CD4-positive, alpha-beta T cell treated with Interleukin-21 for 1 hour (primary cell): ENCODE results near the gene LRIF1.
"Not testable (repeated sequence)": the region's sequence is repeated elsewhere in the genome, so short reads cannot be mapped to it uniquely, and the experiment has no call there.

Source experiments
- DNase-seq: peaks from one replicate; pipeline ENCODE4 v3.0.0-alpha.2; 2020

LRIF1 gene

GRCh38 chr1:110963691-110964454 is at the start of gene LRIF1:
LRIF1 (minus strand) TSS chr1:110963922; CDS start chr1:110963688, 234 bp downstream.
- peak; percentile 100 for DNase-seq

GRCh38 chr1:111008031-111008430 is 44.3 kb upstream of the LRIF1 start:
- no peak for DNase-seq

GRCh38 chr1:111006556-111006955 is 42.8 kb upstream of the LRIF1 start:
- DNase-seq: no peak

- not testable (repeated sequence) for DNase-seq
Observed at GRCh38 chr1:110999607-111000006, 35.9 kb upstream of the LRIF1 start.

GRCh38 chr1:110992329-110992728 is 28.6 kb upstream of the LRIF1 start:
- DNase-seq: peak; percentile 56

- DNase-seq: not testable (repeated sequence)
Observed at GRCh38 chr1:110991295-110991694, 27.6 kb upstream of the LRIF1 start.

- no peak for DNase-seq
Observed at GRCh38 chr1:110990541-110990940, 26.8 kb upstream of the LRIF1 start.

GRCh38 chr1:110986407-110986891 is 22.7 kb upstream of the LRIF1 start:
- DNase-seq: no peak

- DNase-seq: peak; percentile 50
Observed at GRCh38 chr1:110982320-110982719, 18.6 kb upstream of the LRIF1 start.

- no peak for DNase-seq
Observed at GRCh38 chr1:110979154-110979553, 15.4 kb upstream of the LRIF1 start.

- no peak for DNase-seq
Observed at GRCh38 chr1:110976089-110976488, 12.4 kb upstream of the LRIF1 start.

GRCh38 chr1:110975265-110975664 is 11.5 kb upstream of the LRIF1 start:
- no peak for DNase-seq

- DNase-seq: no peak
Observed at GRCh38 chr1:110967256-110967655, 3.5 kb upstream of the LRIF1 start.

GRCh38 chr1:110964455-110964903 is 757 bp upstream of the LRIF1 start:
- peak; percentile 13 for DNase-seq

- peak; percentile 79 for DNase-seq
Observed at GRCh38 chr1:110962892-110963690, 631 bp downstream of the LRIF1 start.

- no peak for DNase-seq
Observed at GRCh38 chr1:110961902-110962301, 1.8 kb downstream of the LRIF1 start.

- no peak for DNase-seq
Observed at GRCh38 chr1:110960777-110961420, 2.8 kb downstream of the LRIF1 start.

- DNase-seq: no peak
Observed at GRCh38 chr1:110957798-110958197, 5.9 kb downstream of the LRIF1 start.

- DNase-seq: no peak
Observed at GRCh38 chr1:110956586-110956985, 7.1 kb downstream of the LRIF1 start.

GRCh38 chr1:110953031-110953430 is 10.7 kb downstream of the LRIF1 start:
- no peak for DNase-seq

- no peak for DNase-seq
Observed at GRCh38 chr1:110952031-110952430, 11.7 kb downstream of the LRIF1 start.

GRCh38 chr1:110951161-110951560 is 12.6 kb downstream of the LRIF1 start:
- no peak for DNase-seq
